Activated CD4-positive, alpha-beta T cell treated with anti-CD3 and anti-CD28 coated beads for 48 hours (primary cell): ENCODE data around the gene EEF1A2.
A peak's percentile ranks its signal among the peaks of the same experiment; 100 is the strongest.
"Not testable (repeated sequence)": the region's sequence is repeated elsewhere in the genome, so short reads cannot be mapped to it uniquely, and the experiment has no call there.

ENCODE experiments used
- DNase-seq: peaks from one replicate; pipeline ENCODE4 v3.0.0-alpha.2; 2020

EEF1A2 gene

GRCh38 chr20:63519668-63520503 is 21.0 kb upstream of the EEF1A2 start:
- peak; percentile 61 for DNase-seq

- DNase-seq = no peak
These were observed 20.2 kb upstream of the EEF1A2 start for GRCh38 chr20:63518946-63519667.

- DNase-seq = no peak
These were observed 19.5 kb upstream of the EEF1A2 start for GRCh38 chr20:63518351-63518861.

- no peak for DNase-seq
These were observed 18.8 kb upstream of the EEF1A2 start for GRCh38 chr20:63517376-63518309.

GRCh38 chr20:63514520-63514919 is 15.6 kb upstream of the EEF1A2 start:
- not testable (repeated sequence) for DNase-seq

- DNase-seq = no peak
These were observed 14.3 kb upstream of the EEF1A2 start for GRCh38 chr20:63513207-63513606.

GRCh38 chr20:63509088-63509564 is 10.2 kb upstream of the EEF1A2 start:
- DNase-seq = no peak

GRCh38 chr20:63508072-63508768 is 9.3 kb upstream of the EEF1A2 start:
- no peak for DNase-seq

GRCh38 chr20:63507083-63507743 is 8.3 kb upstream of the EEF1A2 start:
- DNase-seq = no peak

- DNase-seq = no peak
These were observed 6.8 kb upstream of the EEF1A2 start for GRCh38 chr20:63505723-63506122.

- no peak for DNase-seq
These were observed 6.4 kb upstream of the EEF1A2 start for GRCh38 chr20:63505281-63505680.

GRCh38 chr20:63504642-63505041 is 5.8 kb upstream of the EEF1A2 start:
- no peak for DNase-seq

GRCh38 chr20:63503524-63503923 is 4.6 kb upstream of the EEF1A2 start:
- DNase-seq = no peak

- no peak for DNase-seq
These were observed 3.8 kb upstream of the EEF1A2 start for GRCh38 chr20:63502671-63503172.

- DNase-seq = no peak
These were observed 3.2 kb upstream of the EEF1A2 start for GRCh38 chr20:63501818-63502670.

- no peak for DNase-seq
These were observed 2.3 kb upstream of the EEF1A2 start for GRCh38 chr20:63500902-63501817.

GRCh38 chr20:63500151-63500901 is 1.4 kb upstream of the EEF1A2 start:
- DNase-seq = no peak

GRCh38 chr20:63499338-63499969 is 571 bp upstream of the EEF1A2 start:
- no peak for DNase-seq
